PC-3 (cell line): ENCODE measurements around the gene GRIK1.

ENCODE experiments used
- EZH2 ChIP-seq: fragments of 300-600 bp; sonication (generic); IDR thresholded peaks from one replicate; pipeline ENCODE4 v1.6.1; 2017; ENCODE audit warnings: antibody characterized with exemption, mild to moderate bottlenecking, low read length; ENCODE audit not compliant: unreplicated experiment
- EZH2phosphoT487 ChIP-seq: fragments of 300-600 bp; sonication (generic); IDR thresholded peaks from 2 replicates; pipeline ENCODE4 v1.6.1; 2018; ENCODE audit warnings: mild to moderate bottlenecking, antibody characterized with exemption, low read length, borderline replicate concordance
- TF ChIP-seq, protein P1 (sequence below): fragments of 300-600 bp; sonication (generic); conservative IDR thresholded peaks from 2 replicates; pipeline ENCODE4 v1.5.1; 2017; ENCODE audit warnings: antibody characterized with exemption, low read depth, mild to moderate bottlenecking, low read length

DNA sequence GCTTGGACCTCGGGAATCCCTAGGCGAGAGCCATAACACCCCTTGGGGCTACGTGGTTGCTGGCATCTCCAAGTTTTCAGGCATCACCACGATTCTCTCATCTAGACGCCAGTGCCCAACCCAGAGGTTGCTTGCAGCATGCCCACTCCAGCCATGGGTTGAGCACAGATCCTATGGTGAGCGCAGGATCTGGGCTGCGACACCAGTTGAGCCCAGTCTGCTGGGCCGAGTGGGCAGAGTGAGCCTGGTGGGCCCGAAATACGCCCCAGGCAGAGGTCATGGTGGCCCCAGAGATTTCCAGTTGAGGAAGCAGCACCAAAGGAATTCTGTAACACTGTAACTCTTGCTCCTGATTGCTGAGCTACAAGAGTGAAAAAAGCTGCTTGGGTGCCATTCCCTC is 46.1 kb upstream of the GRIK1 start:
- TF ChIP-seq EZH2phosphoT487 = no peak
- TF ChIP-seq, protein P1, sequence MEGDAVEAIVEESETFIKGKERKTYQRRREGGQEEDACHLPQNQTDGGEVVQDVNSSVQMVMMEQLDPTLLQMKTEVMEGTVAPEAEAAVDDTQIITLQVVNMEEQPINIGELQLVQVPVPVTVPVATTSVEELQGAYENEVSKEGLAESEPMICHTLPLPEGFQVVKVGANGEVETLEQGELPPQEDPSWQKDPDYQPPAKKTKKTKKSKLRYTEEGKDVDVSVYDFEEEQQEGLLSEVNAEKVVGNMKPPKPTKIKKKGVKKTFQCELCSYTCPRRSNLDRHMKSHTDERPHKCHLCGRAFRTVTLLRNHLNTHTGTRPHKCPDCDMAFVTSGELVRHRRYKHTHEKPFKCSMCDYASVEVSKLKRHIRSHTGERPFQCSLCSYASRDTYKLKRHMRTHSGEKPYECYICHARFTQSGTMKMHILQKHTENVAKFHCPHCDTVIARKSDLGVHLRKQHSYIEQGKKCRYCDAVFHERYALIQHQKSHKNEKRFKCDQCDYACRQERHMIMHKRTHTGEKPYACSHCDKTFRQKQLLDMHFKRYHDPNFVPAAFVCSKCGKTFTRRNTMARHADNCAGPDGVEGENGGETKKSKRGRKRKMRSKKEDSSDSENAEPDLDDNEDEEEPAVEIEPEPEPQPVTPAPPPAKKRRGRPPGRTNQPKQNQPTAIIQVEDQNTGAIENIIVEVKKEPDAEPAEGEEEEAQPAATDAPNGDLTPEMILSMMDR = no peak
- TF ChIP-seq EZH2 = no peak
